ENCODE measurements around the gene GTF2H3. TPM values are rescaled to one million over a fixed set of nuclear protein-coding genes. Genes with fewer than 3 reads are reported as not detected.
A peak's percentile ranks its signal among the peaks of the same experiment; 100 is the strongest.

The GTF2H3 gene
- total and polyA plus RNA-seq, 10 donors = 6.4 to 23.1 (median 19.7) TPM

DNA sequence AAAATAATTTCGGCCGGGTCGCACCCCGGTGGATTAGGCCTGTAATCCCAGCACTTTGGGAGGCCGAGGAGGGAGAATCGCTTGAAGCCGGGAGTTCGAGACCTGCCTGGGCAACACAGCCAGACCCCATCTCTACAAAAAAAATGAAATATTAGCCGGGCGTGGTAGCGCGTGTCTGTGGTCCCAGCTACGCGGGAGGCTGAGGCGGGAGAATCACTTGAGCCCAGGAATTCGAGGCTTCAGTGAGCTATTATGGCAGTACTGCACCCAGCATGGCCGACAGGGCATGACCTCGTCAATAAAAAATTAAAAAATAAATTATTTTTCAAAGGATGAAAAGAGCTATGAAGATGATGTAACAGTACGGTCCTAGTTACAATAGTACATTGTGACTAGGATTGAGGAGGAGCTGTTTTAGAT lies 523 bp downstream of the GTF2H3 start:
- Histone ChIP-seq H3K4me1 (peaks cover 11 to 57% (median 30%) of the 10 kb centered on the region in 6 donors), H3K4me3 (peak overlapping the region; percentile 87 to 100 (median 96)), H3K27me3 (replicated peaks in 1 of 7) (no peaks in the 10 kb centered on the region), H3K27ac (peak overlapping the region; percentile 72 to 91 (median 88)), H3K36me3 (peaks cover 0 to 39% (median 30%) of the 10 kb centered on the region in 6 donors), H3K9me3 (no peaks in the 10 kb centered on the region)
- TF ChIP-seq POLR2A (IDR thresholded peaks at IDR 0.05) (no peak), CTCF (IDR thresholded peaks at IDR 0.05 in 8 of 11, conservative IDR thresholded peaks at IDR 0.05 in 3 of 11) (no peak), POLR2AphosphoS5 (IDR thresholded peaks at IDR 0.05) (no peak)
- intact Hi-C loops (cut with DNase I; ENCODE audit: low total_unique reads) = no loop called here
- 16 to 19% (median 18%) methylated on average over 19 of the region's 19 CpGs for WGBS, 5 donors
- DNase-seq = no peak

- TF ChIP-seq CTCF (IDR thresholded peaks at IDR 0.05 in 8 of 11, conservative IDR thresholded peaks at IDR 0.05 in 3 of 11) (no peak), POLR2AphosphoS5 (IDR thresholded peaks at IDR 0.05) (no peak), POLR2A (IDR thresholded peaks at IDR 0.05) (no peak)
- no peak for DNase-seq
- peaks cover 5 to 98% (median 45%) of the 10 kb centered on the region in 6 donors for H3K36me3 ChIP-seq
Measured at GRCh38 chr12:123643911-123644310, 10.3 kb downstream of the GTF2H3 start.

DNA sequence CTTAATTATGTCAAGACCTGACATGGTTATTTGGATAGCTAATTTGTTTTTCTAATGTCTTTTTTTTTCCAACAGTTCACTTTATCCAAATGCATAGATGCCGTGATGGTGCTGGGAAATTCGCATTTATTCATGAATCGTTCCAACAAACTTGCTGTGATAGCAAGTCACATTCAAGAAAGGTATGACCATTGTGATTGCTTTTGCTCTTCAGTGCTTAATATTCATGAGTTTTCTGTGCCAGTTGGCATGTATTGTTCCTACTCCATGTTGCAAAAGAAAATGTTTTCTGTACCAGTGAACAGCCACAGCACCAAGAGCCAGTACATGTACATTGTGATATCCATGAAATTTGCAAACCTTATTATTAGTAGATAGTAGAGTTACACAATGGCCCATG lies 11.8 kb downstream of the GTF2H3 start:
- Histone ChIP-seq H3K4me3 (no peak overlapping the region), H3K36me3 (peaks cover 5 to 99% (median 54%) of the 10 kb centered on the region in 6 donors), H3K27me3 (replicated peaks in 1 of 7) (no peaks in the 10 kb centered on the region), H3K9me3 (no peaks in the 10 kb centered on the region), H3K27ac (no peak overlapping the region), H3K4me1 (no peaks in the 10 kb centered on the region)
- TF ChIP-seq CTCF (IDR thresholded peaks at IDR 0.05 in 8 of 11, conservative IDR thresholded peaks at IDR 0.05 in 3 of 11) (no peak), POLR2A (IDR thresholded peaks at IDR 0.05) (no peak), POLR2AphosphoS5 (IDR thresholded peaks at IDR 0.05) (no peak)
- 95 to 100% (median 98%) methylated on average over 3 of the region's 3 CpGs for WGBS, 5 donors
- no peak for DNase-seq
- intact Hi-C loops (cut with DNase I; ENCODE audit: low total_unique reads) = no loop called here

More at GRCh38 chr12:123643911-123644310, 10.3 kb downstream of the GTF2H3 start:
- Histone ChIP-seq H3K4me1 (no peaks in the 10 kb centered on the region), H3K27me3 (replicated peaks in 1 of 7) (no peaks in the 10 kb centered on the region), H3K4me3 (no peak overlapping the region), H3K27ac (no peak overlapping the region), H3K9me3 (no peaks in the 10 kb centered on the region)
- 83 to 95% (median 92%) methylated on average over 7 of the region's 7 CpGs for WGBS, 5 donors
- intact Hi-C loops (cut with DNase I; ENCODE audit: low total_unique reads) = no loop called here

DNA sequence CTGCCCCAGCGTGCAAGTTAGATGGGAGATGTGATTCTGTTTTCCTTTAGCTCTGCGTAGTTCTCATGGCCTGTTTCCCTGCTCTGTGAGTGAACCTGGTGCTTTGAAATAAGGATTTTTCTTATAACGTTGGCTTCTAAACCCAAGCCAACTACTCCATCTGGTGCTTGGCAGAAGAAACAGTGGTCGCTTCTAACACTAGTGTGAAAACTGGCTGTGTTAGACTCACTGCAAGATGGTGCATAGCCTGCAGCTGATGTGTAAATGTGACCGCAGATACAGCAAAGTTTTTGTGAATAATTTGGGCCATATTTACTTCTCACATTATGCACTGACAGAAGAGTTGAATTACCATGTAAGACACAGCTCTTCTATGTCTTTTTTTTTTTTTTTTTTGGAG lies 12.2 kb downstream of the GTF2H3 start:
- WGBS, 5 donors = 92 to 97% (median 94%) methylated on average over 5 of the region's 5 CpGs
- H3K9me3 ChIP-seq = no peaks in the 10 kb centered on the region
- H3K27me3 ChIP-seq (replicated peaks in 1 of 7) = no peaks in the 10 kb centered on the region
- no peaks in the 10 kb centered on the region for H3K4me1 ChIP-seq
- H3K4me3 ChIP-seq = no peak overlapping the region
- peaks cover 5 to 99% (median 57%) of the 10 kb centered on the region in 6 donors for H3K36me3 ChIP-seq
- TF ChIP-seq CTCF (IDR thresholded peaks at IDR 0.05 in 8 of 11, conservative IDR thresholded peaks at IDR 0.05 in 3 of 11) = no peak
- no peak for TF ChIP-seq POLR2A (IDR thresholded peaks at IDR 0.05)
- TF ChIP-seq POLR2AphosphoS5 (IDR thresholded peaks at IDR 0.05) = no peak
- no peak overlapping the region for H3K27ac ChIP-seq
- no peak for DNase-seq
- intact Hi-C loops (cut with DNase I; ENCODE audit: low total_unique reads) = no loop called here

Measured in spleen (tissue), 11 donors.